Mammary epithelial cell (primary cell): ENCODE measurements around the gene BTG2.

Experiments used
- EZH2 ChIP-seq: IDR thresholded peaks from 2 replicates; pipeline ENCODE4 v1.6.1; 2012; ENCODE audit warnings: low read length, inconsistent platforms, borderline replicate concordance
- TF ChIP-seq, protein P1 (sequence below), 2 donors: IDR thresholded peaks in 1 of 2; conservative IDR thresholded peaks in 1 of 2; 2 replicates each; pipeline ENCODE4 v1.5.1; 2011 to 2012; ENCODE audit warnings: inconsistent platforms in 2 of 2, low read length in 2 of 2, mild to moderate bottlenecking in 2 of 2, control low read depth in 1 of 2, low read depth in 1 of 2; ENCODE audit not compliant: insufficient read depth in 1 of 2; ENCODE audit errors: extremely low read depth in 1 of 2

DNA sequence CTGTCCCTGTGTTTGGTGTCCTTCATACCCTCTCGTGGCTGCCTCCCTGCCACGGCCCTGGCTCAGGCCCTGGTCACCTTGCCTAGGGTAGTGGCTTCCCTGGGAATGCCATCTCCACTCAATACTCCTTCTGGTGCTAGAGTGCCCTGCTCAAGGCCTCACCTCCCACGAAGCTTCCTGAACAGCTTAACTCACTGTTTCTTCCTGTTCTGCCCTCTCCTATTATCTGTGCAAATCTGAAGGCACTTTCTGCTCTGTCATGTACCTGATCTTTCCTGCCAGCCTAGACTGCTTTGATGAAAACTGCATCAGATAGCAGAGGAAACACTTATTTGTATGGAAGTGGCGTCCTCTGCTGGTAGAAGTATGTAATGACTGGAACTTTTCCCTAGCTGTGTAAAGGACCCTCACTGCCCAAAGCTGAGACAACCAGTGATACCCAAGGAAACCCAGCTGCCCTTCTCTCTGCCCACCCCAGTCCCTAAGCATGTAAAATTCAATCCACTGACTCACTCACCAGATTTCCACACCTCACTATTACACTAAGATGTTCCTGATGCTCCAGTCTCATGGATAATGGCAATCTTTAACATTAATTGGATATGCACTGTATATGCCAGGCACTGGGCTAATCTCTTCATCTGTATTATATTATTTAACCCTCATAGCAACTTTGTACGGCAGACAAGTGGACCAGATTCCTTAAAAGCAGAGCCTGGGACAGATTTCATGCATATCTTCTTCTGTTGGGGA, 36.2 kb upstream of the BTG2 start:
- TF ChIP-seq, protein P1, sequence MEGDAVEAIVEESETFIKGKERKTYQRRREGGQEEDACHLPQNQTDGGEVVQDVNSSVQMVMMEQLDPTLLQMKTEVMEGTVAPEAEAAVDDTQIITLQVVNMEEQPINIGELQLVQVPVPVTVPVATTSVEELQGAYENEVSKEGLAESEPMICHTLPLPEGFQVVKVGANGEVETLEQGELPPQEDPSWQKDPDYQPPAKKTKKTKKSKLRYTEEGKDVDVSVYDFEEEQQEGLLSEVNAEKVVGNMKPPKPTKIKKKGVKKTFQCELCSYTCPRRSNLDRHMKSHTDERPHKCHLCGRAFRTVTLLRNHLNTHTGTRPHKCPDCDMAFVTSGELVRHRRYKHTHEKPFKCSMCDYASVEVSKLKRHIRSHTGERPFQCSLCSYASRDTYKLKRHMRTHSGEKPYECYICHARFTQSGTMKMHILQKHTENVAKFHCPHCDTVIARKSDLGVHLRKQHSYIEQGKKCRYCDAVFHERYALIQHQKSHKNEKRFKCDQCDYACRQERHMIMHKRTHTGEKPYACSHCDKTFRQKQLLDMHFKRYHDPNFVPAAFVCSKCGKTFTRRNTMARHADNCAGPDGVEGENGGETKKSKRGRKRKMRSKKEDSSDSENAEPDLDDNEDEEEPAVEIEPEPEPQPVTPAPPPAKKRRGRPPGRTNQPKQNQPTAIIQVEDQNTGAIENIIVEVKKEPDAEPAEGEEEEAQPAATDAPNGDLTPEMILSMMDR (conservative IDR thresholded peaks at IDR 0.05 in 1 of 2, IDR thresholded peaks at IDR 0.05 in 1 of 2; ENCODE audit: extremely low read depth in 1 of 2, insufficient read depth in 1 of 2, low read depth in 1 of 2, low read length in 2 of 2), result peak; percentile 95 to 96
- TF ChIP-seq EZH2, result no peak
